HG03039 (cell line): Measurements from ENCODE around the gene KRT5.

ENCODE experiments used
- ATAC-seq: cut with Tn5 transposase; IDR thresholded peaks from one replicate; pipeline ENCODE4 v1.9.1; 2021; ENCODE audit warnings: mild to moderate bottlenecking, moderate library complexity; ENCODE audit not compliant: unreplicated experiment

KRT5 gene

GRCh38 chr12:52519826-52520662 lies at the start of gene KRT5:
KRT5 (minus strand) TSS chr12:52520394; CDS start chr12:52520296, 98 bp downstream.
- no peak for ATAC-seq

GRCh38 chr12:52568111-52568510 lies 47.9 kb upstream of the KRT5 start:
- no peak for ATAC-seq

GRCh38 chr12:52566847-52567291 lies 46.7 kb upstream of the KRT5 start:
- ATAC-seq, result no peak

GRCh38 chr12:52564582-52564981 lies 44.4 kb upstream of the KRT5 start:
- no peak for ATAC-seq

GRCh38 chr12:52561880-52562449 lies 41.8 kb upstream of the KRT5 start:
- ATAC-seq, result no peak

GRCh38 chr12:52559979-52560378 lies 39.8 kb upstream of the KRT5 start:
- ATAC-seq, result no peak

- no peak for ATAC-seq
These were observed 38.7 kb upstream of the KRT5 start for GRCh38 chr12:52558781-52559445.

GRCh38 chr12:52557476-52557875 lies 37.3 kb upstream of the KRT5 start:
- ATAC-seq, result no peak

GRCh38 chr12:52555577-52555976 lies 35.4 kb upstream of the KRT5 start:
- no peak for ATAC-seq

- ATAC-seq, result no peak
These were observed 32.5 kb upstream of the KRT5 start, which contains the start of gene KRT71 for GRCh38 chr12:52552681-52553195. KRT71 (minus strand) TSS chr12:52553145; CDS start chr12:52553077, 68 bp downstream.

- ATAC-seq, result no peak
These were observed 31.9 kb upstream of the KRT5 start for GRCh38 chr12:52552055-52552454.

- no peak for ATAC-seq
These were observed 31.1 kb upstream of the KRT5 start for GRCh38 chr12:52551216-52551865.

- no peak for ATAC-seq
These were observed 25.9 kb upstream of the KRT5 start for GRCh38 chr12:52546126-52546525.

GRCh38 chr12:52543985-52544883 lies 24.0 kb upstream of the KRT5 start:
- no peak for ATAC-seq

- ATAC-seq, result no peak
These were observed 22.7 kb upstream of the KRT5 start for GRCh38 chr12:52542785-52543318.

- ATAC-seq, result no peak
These were observed 22.0 kb upstream of the KRT5 start for GRCh38 chr12:52542157-52542556.

GRCh38 chr12:52541709-52542108 lies 21.5 kb upstream of the KRT5 start:
- ATAC-seq, result no peak

GRCh38 chr12:52540531-52540930 lies 20.3 kb upstream of the KRT5 start:
- ATAC-seq, result no peak

- no peak for ATAC-seq
These were observed 19.6 kb upstream of the KRT5 start for GRCh38 chr12:52539821-52540173.
